Activated CD4-positive, alpha-beta T cell treated with anti-CD3 and anti-CD28 coated beads, Interleukin-2, amount 50 U/mL, for 48 hours (primary cell): ENCODE results near the gene SMIM38.
"Not testable (repeated sequence)": the region's sequence is repeated elsewhere in the genome, so short reads cannot be mapped to it uniquely, and the experiment has no call there.

ENCODE experiments used
- DNase-seq, 2 experiments: peaks; one replicate each; pipeline ENCODE4 v3.0.0-alpha.2; 2020

Gene SMIM38

DNA sequence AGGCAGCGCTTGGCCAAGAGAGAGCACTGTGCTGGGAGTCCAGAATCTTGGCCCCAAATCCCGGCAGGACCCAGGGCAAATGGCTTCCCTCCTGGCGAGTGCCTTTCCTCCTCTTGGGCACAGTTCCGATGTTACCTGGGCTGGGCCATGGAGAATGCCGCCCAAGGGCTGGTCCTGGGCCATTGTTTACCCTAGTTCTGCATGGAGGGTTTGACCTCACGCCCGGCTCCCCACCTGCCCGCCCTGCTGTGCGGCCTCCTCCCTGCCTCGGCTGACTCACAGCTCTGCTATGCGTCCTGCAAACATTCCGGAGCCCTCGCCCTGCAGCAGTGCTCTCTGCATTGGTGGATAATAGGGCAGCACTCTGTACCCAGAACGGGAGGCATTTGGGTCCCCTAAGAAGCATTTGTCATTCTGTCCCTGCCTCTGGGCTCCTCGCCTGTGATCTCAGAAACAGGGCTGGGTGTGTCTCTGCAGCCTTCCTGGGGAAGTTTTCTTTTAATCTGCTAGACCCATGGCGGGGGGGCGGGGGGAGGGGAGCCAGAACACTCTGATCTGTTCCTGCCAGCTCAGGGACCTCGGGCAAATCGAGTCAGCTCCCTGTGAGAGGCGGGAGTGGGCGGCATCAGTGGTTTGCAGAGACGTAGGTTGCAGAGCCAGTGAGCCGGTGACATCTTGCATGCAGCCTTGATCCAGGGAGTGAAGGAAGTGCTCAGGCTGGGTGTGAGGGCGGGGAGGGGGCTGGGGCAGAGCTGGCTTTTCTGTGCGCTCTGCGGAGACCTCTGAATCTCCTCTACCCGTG is 32.9 kb upstream of the SMIM38 start:
- DNase-seq: peak; percentile 80 to 86

DNA sequence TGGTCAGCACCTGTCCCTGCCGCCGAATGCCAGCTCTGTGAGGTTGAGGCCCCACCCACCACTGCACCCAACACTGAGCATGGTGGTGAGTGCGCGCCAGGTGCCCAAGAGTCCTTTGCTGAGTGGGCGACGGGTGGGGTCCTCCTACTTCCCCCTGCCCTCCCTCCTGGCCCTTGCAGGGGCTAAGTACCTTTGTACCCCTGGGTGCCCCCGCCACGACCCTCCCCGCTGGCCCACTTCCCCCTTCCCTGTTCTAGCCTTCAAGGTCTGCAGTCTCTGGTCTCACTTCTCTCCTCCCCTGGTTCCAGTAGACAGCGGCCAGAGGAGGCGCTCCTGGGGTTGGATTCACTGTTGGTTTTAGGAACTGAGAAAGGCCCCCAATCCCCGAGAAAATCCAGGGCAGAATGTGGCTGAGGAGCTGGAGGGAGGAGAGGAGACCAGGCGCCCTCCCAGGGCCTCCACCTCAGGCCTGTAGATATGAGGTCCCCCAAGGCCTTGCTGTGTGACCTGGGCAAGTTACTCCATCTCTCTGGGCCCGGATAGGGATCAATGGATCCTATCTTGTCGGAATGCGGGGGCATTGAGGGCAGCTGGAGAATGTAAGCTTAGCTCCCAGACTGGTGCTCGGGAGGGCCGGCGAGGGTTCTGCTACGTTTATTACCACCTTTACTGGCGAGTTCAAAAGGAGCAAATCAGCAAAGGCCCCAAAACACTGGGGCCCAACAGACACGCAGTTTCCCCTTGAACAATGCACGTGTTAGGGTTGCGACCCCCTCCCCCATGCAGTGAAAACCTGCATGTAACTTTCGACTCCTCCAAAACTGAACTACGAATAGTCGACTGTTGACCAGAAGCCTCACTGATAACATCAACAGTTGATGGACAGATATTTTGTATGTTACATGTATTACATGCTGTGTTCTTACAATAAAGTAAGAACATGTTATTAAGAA is 31.9 kb upstream of the SMIM38 start:
- DNase-seq: peak in 1 of 2 experiments; percentile 9

DNA sequence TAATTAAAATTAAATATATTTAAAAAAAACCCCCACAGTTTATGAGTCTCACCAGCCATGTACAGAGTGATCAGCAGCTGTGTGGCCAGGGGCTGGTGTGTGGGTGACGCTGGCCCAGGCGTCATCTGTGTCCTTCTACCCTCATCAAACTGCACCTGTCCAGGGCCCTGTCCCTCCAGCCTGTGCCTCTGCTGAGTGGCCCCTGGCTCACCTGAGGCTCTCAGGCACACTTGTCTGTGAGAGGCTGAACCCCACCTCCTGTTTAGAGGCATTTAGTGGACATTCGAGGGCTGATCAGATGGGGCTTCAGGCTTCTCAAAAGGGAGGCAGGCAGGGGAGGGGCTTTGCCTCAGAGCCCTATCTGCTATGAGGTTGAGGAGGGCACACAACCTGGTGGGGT is 29.9 kb upstream of the SMIM38 start:
- DNase-seq: no peak

DNA sequence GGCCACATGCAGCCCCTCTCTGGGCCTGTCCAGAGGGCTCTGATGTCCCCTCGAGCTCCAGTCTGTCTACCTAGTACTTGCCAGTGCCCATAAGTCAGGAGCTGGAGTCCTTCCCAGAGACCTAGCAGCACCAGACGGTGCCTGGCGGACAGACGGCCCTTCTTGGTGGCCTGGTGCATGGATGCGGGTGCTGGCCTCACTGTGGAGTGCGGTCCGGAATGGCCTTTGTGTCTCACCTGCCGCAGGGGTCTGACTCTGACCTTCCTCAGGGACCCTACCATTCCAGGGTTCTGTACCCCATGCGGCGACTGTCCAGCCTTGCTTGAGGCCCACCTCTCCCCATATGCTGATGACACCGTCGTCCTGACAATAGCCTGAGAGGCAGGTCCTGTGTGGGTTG is 29.4 kb upstream of the SMIM38 start:
- DNase-seq: no peak

DNA sequence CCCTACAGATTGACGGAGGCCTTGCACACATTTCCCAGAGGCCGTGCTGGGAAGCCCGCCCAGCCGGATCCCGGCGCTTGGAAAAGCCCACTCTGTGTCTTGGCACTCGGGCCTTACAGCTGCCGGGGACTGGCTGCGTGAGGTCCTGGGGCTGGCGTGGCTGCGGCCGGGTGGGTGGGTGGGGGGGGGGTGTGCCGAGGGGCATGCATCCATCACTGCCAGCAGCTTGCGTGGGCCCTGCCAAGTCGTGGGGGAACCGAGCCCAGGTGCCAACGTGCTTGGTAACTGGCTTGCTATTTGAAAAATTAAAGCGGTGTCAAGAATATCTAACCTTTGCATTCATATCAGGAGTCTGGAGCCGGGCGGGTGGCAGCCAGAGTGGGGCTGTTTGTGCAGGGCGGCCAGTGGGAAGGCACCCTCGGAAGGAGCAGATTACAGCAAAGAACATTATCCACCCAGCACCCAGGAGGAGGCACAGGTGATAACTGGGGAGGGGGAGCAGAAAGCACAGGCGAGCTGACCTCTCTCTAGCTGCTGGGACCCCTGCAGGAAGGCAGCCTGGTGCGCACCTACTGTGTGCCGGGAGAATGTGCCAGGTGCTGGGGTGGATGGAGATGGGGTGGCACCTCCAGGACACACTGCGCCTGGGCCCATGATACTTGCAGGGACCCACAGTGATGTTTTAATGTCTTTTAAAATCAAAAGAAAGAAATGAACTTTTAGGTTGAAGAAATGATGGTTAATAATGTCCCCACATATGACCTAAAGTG is 28.5 kb upstream of the SMIM38 start:
- DNase-seq: no peak

DNA sequence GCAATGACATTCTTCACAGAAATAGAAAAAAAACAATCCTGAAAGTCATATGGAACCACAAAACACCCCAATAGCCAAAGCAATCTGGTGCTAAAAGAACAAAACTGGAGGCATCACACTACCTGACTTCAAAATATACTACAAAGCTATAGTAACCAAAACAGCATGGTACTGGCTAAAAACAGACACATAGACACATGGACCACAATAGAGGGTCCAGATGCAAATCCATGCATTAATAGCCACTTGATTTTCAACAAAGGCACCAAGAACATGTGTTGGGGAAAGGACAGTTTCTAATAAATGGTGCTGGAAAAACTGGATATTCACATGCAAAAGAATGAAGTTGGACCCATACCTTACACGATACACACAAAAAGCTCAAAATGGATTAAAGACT is 27.9 kb upstream of the SMIM38 start:
- no peak for DNase-seq

DNA sequence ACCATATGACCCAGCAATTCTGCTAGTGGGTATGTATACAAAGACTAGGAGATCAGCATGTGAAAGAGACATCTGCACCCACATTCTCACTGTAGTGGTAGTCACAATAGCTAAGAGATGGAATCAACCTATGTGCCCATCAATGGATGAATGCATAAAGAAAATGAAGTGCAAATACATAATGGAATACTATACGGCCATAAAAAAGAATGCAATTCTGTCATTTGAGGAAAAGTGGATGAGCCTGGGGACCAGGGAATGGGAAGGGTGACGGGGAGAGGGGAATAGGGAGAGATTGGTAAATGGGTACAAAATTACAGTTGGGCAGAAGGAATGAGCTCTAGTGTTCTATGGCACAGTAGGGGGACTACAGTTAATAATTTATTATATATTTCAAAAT is 26.7 kb upstream of the SMIM38 start:
- no peak for DNase-seq

DNA sequence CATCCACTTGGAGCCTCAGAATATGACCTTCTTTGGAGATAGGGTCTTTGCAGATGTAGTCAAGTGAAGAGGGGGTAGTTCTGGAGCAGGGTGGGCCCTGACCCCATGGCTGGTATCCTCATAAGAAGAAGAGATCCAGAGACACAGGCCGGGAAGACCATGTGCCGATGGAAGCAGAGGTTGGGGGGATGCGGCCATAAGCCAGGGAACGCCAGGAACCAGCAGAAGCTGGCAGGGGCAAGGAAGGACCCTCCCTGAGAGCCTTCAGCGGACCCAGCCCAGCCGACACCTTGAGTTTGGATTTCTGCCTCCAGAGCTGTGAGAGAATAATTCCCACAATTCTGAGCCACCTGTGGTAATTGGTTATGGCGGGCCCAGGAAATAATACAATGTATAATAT is 26.1 kb upstream of the SMIM38 start:
- DNase-seq: no peak

DNA sequence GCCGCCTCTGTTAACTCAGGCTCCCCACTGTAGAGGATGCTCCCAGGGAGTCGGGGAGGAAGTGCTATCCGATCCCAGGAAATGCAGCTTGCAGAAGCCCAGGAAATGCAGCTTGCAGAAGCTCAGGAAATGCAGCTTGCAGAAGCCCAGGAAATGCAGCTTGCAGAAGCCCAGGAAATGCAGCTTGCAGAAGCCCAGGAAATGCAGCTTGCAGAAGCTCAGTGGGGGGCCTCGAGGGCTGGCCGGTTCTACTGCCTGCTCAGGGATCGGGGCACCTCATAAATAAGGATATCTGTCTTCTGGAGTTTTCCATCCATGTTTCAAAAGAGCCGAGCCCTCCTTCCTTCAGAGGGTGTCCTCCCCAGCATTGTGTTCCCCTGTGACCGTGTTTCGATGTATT is 25.1 kb upstream of the SMIM38 start:
- DNase-seq: no peak

DNA sequence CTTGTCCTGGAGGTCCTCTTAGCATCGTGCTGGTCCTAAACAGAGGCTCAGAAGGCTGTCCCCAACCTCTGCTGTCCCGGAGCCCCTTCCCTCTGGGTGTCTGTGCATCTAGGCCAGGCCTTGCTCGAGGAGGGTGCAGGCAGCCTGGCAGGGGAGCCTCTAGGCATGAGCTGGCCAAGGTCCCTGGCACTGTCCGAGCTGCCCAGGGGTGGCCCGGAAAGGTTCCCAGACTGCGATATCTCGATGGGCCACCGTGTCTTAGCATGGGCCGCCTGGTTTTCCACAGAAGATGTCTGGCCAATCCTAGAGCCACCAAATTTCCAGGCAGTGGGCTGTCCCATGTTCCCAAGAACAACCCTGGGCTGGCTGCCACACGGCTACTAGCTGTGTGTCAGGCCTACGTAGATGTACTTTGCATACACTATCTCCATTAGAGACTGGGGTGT is 24.6 kb upstream of the SMIM38 start:
- no peak for DNase-seq

DNA sequence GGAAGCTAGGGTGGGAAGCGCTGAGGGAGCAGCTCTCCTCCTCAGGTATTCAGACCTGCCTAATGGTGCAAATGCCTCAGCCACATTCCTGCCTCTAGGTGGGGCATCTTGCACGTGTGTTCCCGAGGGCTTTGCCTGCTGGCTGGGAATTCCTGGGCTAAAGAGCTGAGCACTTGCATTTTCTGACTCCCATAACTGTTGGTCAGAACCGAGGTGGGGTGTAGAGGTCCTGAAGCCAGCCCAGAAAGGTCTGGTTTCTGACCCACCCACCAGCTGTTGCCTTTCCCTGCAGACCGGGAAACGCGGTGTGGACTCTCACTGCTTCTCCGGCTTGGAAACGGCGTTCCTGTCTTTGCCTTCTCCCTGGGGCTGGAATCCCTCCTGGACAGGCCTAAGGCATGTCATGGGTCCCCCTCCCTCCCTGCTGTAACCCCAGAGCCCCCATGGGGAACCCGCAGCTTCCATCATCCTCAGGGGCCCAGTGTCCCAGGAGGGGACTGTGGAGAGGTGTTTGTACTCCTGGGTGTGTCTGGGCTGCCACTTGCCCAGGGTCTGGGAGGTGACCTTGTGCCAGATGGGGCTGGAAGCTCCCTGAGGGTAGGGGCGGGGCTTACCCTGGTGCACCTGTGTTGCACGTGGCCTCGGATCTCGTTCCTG is 24.0 kb upstream of the SMIM38 start:
- no peak for DNase-seq

DNA sequence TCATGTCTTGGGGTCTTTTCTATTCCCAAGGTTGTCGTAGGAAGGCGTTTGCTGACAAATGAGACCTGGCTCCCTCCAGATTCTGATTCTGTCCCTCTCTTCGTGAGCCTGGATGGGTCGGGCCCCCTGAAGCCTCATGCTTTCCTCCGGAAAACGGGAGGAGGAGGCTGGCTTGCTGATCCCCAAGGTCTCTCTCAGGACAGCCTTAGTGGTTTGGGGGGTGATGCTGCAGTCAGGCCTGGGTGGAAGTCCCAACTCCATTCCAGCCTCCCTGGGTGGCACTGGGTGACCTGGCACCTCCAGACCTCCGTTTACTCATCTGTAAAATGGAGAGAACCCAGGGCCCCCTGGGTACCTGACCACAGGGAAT is 23.4 kb upstream of the SMIM38 start:
- no peak for DNase-seq

DNA sequence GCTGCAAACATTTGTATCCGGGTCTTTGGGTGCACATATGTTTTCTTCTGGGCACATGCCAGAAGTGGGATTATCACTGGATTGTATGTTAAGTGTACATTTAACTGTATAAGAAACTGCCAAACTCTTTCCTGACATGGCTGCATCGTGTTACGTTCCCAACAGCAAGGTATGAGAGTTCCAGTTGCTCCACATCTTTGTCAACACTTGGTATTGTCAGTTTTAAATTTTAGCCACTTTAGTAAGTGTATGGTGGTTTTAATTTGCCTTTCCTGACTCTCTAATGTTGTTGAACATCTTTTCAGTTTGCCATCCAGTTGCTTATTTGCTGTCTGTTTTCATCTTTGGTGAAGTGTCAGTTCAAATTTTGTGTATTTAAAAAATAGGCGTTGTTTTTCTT is 22.5 kb upstream of the SMIM38 start:
- no peak for DNase-seq

DNA sequence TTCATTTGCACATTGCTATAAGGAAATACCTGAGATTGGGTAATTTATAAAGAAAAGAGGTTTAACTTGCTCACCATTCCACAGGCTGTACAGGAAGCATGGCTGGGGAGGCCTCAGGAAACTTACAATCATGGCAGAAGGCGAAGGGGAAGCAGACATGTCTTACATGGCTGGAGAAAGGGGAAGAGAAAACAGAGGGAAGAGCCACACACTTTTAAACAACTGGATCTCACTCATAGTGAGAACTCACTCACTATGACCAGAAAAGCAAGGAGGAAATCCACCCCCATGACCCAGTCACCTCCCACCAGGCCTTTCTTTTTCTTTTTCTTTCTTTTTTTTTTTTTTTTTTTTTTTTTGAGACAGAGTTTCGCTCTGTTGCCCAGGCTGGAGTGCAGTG is 21.6 kb upstream of the SMIM38 start:
- DNase-seq: not testable (repeated sequence)

DNA sequence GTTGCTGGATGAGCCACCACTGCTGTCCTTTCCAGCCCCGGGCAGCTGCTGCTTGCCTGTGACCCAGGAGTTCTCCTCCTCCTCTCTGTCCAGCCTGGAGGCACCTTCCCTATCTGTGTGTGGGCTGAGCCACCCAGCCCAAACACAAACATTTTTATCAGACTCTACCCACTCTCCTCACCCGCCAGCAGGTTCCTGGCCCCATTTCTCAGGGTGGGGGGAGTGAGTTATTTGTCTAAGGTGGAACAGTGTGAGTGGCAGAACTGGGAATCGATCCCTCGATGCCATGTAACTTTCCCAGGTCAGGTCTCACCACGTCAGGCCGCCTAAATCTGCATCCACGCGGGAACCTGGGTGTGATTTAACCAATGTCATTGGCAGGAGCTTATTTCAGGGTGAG is 20.8 kb upstream of the SMIM38 start:
- no peak for DNase-seq

DNA sequence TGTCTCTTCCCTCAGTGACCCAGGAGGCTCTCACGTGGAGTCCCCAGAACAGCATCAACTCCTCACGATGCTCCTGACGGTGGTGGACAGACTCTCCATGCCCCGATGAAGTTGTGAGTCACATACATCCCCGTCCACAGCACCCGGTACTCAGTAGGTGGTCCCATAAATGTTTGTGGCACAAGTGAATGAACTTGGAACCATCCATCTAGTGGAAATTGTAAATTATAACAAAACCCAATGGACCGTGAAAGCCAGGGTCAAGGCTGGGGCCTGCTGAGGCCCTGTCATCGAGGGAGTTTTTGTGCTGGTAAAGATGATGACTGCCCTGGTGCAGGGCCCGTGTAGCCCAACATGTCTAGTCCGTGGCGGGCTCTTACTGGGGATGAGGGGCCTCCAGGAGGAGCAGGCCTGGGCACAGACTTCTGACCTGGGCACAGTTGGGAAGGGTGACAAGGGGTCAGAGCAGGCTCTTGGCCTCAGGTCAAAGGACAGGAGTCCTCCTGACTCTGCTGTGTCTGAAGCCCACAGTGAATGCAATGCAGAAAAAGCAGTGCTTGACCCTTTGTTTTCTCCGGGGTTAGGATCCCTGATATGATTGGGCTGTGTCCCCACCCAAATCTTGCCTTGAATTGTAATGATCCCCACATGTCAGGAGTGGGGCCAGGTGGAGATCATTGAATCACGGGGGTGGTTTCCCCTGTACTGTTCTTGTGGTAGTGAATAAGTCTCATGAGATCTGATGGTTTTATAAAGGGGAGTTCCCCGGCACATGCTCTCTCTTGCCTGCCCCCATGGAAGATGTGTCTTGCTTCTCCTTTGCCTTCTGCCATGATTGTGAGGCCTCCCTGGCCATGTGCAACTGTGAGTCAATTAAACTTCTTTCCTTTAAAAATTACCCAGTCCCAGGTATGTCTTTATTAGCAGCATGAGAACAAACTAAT is 20.0 kb upstream of the SMIM38 start:
- no peak for DNase-seq

DNA sequence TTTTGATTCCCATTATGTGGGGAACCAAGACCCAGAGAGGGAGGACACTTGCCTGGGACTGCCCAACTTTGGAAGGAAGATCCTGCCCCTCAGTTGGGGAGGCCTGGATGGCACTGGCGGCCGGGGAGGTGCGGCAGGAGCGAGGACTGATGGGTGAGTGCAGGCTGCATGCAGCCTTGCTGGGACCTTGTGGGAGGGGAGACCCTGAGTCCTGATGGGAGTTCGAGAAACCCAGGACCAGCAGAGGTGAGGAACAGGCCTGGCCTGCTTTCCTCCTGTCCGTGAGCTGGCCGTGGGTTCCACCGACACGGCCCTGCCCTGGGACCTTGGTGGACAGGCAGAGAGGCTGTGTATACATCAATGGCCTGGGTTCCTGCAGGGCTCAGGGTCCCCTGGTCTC is 19.3 kb upstream of the SMIM38 start:
- no peak for DNase-seq

DNA sequence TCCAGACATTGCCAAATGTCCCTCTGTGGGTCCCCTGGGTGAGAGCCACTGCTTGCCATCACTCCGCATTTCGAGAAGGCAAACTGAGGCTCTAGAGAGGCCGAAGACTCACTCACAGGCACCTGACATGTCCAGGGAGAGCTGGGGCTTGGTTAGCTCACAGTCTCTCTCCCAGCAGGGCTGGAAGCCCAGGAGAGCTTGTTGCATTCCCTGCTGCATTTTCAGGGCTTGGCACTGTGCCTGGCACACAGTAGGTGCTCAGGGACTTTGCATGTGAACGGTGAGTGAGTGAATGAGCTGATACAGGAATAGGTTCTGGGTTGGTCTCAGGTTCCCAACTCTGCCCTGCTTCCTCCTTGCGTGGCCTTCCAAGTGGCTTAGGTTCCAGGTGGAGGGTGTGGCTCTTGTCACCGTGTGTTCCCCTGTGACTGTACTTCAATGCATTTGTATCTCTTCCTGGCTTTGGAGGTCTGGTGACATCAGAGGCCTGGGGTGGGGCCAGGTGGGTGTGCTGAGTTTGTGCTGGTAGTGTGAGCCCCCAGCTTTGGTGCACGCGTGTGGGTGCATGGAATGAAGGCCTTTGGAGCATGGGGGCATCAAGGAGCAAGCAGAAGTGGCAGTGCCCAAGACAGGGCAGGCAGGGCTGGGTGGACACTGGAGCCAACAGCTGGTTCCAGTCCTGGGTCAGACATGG is 18.4 kb upstream of the SMIM38 start:
- DNase-seq: no peak

DNA sequence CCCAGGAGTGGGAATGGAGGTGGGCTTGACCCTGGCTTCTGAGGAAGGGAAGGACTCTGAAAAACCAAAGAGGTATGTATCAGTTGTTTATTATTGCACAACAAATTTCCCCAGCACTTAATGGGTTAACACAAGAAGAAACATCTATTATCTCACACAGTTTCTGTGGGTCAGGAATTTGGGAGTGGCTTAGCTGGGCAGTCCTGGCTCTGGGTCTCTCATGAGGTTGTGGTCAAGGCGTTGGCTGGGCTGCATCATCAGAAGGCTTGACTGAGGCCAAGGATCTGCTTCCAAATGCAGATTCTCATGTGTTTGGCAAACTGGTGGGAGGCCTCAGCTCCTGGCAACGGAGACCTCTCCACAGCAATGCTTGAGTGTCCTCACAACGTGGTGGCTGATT is 17.5 kb upstream of the SMIM38 start:
- DNase-seq: no peak

DNA sequence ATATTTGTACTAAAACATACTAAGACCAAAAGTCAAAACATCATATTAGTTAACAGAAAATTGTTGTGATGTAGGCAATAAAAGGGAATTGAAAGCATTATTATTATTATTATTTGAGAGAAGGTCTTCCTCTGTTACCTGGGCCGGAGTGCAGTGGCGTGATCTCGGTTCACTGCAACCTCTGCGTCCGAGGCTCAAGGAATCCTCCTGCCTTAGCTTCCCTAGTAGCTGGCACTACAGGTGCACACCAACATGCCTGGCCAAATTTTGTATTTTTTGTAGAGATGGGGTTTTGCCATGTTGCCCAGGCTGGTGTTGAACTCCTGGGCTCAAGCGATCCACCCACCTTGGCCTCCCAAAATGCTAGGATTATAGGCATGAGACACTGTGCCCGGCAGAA is 15.6 kb upstream of the SMIM38 start:
- DNase-seq: not testable (repeated sequence)

DNA sequence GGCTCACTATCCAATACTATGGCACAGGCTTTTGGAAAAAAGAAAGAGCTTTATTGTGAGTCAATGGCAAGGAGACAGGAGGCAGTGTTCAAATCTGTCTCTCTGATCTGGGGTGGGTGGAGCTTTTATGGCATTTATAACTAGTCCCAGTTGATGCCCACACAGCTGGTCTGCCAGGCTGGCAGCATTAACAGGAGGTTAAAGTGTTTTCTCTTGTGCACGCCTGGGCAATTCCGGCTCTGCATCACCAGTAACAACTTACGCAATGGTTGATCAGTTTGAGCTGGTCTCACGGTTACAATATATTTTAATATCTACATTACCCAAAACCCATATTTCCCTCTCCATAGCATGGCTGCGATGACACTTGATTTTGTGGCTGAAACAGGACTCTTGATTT is 15.1 kb upstream of the SMIM38 start:
- DNase-seq: no peak
